NCI-H510A (cell line): ENCODE measurements around the gene ANKRD39.
A peak's percentile ranks its signal among the peaks of the same experiment; 100 is the strongest.
"Not testable (repeated sequence)": the region's sequence is repeated elsewhere in the genome, so short reads cannot be mapped to it uniquely, and the experiment has no call there.

Source experiments
- DNase-seq: peaks from one replicate; lab custom pipeline; 2025; lab: John Stamatoyannopoulos, UW

The ANKRD39 gene

GRCh38 chr2:96857667-96858372, at the start of gene ANKRD39:
TSS of gene ANKRD39 (minus strand) at chr2:96858016. CDS start at chr2:96857987, 29 bp downstream.
- DNase-seq: peak; percentile 92

DNA sequence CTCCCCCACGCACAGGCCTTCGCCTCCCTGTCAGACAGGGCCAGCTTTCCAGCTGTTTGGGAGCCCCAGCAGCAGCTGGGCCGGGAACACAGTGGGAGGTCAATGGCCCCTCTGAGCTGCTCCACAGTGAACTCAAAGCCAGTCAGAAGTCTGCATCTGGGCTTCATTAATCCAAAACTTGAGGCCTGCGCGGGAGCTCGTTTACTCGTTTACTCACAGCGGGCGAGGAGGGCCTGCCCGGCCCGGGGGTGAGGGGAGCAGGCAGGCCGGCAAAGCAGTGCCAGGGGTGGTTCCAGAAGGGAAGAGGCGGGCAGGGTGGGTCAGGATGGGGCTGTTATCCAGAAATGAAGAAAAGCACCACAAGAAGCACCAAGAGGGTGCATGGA, 48.9 kb upstream of the ANKRD39 start:
- DNase-seq: no peak

- DNase-seq: no peak
Observed at GRCh38 chr2:96903815-96904214, 46.0 kb upstream of the ANKRD39 start.

GRCh38 chr2:96903318-96903717, 45.5 kb upstream of the ANKRD39 start:
- DNase-seq: no peak

- DNase-seq: no peak
Observed at GRCh38 chr2:96900237-96900636, 42.4 kb upstream of the ANKRD39 start.

GRCh38 chr2:96899413-96899741, 41.6 kb upstream of the ANKRD39 start:
- no peak for DNase-seq

DNA sequence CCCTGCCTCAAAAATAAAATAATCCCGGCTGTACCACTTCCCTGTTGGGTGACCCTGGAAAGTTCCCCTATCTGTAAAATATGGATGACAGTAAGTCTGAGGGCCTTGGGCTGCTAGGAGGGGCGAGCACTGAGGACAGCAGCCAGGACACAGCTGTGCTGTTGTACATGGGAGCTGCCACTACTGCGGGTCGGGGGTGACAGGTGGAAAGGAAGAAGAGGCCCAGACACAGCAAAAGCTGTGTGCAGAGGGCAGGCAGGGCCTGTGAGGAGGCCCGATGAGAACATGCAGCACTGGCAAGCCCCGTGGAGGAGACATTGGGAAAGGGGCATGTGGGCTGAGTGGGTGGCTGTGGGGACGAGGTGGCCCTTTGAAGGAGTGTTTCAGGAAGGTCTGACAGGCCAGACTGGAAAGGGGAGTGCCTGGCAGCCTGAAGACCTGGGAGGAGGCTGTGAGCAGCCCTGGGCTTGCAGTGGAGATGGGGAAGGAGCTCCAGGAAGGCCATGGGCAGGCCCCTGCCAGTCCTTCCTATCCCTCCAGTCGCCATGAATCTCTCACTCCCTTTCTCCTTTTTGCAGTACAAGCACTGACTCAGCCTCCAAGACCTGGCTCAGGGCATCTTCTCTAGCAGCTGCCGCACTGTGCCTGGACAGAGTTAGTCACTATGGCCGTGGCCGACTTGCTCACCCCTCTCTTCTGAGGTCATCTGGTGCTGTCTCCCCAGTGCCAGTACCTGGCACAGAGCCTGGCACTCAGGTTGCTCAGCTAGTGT, 41.0 kb upstream of the ANKRD39 start:
- no peak for DNase-seq

DNA sequence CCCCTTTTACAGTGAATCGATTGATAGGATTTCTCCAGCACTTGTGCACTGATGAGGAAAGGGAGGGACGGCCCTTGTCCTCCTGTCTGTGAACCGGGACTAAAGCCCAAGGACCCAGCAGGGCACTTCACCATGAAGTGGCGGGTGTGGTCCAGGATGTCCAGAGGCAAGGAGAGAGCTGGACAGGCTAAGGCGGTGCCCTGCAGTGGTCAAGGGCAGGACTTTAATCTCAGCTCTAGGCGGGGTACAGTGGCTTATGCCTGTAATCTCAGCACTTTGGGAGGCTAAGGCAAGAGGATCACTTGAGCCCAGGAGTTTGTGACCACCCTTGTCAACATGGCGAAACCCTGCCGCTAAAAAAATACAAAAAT, 40.3 kb upstream of the ANKRD39 start:
- DNase-seq: no peak

- DNase-seq: no peak
Observed at GRCh38 chr2:96897491-96898134, 39.8 kb upstream of the ANKRD39 start.

- DNase-seq: peak; percentile 93
Observed at GRCh38 chr2:96895746-96896651, 38.2 kb upstream of the ANKRD39 start.

GRCh38 chr2:96895032-96895745, 37.4 kb upstream of the ANKRD39 start:
- no peak for DNase-seq

DNA sequence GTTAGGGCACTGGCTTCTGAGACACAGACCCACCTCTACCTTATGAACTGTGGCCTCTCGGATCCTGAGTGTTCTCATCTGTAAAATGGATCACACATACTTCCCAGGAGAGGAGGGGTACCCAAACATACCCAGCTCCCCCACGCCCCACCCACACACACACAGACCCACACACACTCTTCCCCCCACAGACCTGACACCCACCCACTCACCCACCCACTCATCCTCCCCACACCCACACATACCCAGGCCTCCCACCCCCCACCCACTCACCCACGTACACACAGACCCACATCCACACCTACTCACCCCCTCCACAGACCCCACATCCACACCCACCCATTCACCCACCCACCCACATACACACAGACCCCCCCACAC, 36.3 kb upstream of the ANKRD39 start:
- no peak for DNase-seq

GRCh38 chr2:96893289-96894150, 35.7 kb upstream of the ANKRD39 start:
- DNase-seq: no peak

- DNase-seq: peak; percentile 41
Observed at GRCh38 chr2:96891591-96892333, 33.9 kb upstream of the ANKRD39 start.

DNA sequence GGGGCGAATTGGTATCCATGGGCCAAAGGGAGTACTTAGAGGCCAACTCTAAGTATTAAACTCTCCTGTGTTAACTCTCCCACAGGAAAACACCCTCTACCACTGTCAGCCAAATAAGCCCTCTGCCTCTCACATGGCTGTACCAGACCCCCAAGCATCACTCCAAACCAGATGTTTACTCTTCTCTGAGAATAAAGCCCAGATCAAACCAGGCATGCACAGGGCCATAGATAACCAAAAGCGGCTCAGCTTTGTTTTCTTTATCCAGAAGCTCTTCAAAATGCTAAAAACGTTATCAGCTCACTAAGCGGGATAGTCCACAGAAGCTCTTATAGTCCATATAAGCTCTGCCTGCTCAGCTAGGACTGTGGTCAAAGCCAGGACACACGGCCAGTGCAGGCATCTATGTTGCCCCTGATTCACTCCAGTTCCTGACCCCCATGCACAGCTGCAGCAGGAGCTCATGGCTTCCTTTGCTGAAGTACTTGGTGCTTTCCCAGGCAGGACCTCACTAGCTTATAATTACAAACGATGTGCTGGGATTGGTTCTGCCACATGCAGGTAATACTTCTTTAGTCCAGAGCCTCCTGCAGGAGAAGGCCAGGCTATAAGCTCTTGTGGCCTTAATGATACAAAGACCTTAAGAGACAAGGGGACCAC, 33.0 kb upstream of the ANKRD39 start:
- DNase-seq: peak; percentile 51

GRCh38 chr2:96890252-96890651, 32.4 kb upstream of the ANKRD39 start:
- DNase-seq: no peak

GRCh38 chr2:96889502-96889901, 31.7 kb upstream of the ANKRD39 start:
- not testable (repeated sequence) for DNase-seq

GRCh38 chr2:96888072-96889011, 30.5 kb upstream of the ANKRD39 start:
- DNase-seq: peak; percentile 98
